Loucy (cell line): Measurements from ENCODE around the gene GHRHR.

Experiments used
- H2AFZ ChIP-seq: fragments of 200-600 bp; sonication (generic); 2 replicates; pipeline ENCODE4 v1.6.0; 2016; ENCODE audit warnings: antibody characterized with exemption, mild to moderate bottlenecking, low read length, moderate library complexity
- H3F3A ChIP-seq: fragments of 200-600 bp; 2 replicates; pipeline ENCODE4 v1.6.0; 2016; ENCODE audit warnings: antibody characterized with exemption, low read depth, mild to moderate bottlenecking
- H3K27me3 ChIP-seq: fragments of 200-600 bp; sonication (generic); 2 replicates; pipeline ENCODE4 v1.6.1; 2014; ENCODE audit warnings: low read length, mild to moderate bottlenecking; ENCODE audit not compliant: insufficient read depth, poor library complexity, severe bottlenecking
- H3K36me3 ChIP-seq: fragments of 200-600 bp; sonication (generic); 2 replicates; pipeline ENCODE4 v1.6.1; 2016; ENCODE audit warnings: low read length; ENCODE audit not compliant: insufficient read depth
- H3K4me1 ChIP-seq: fragments of 200-600 bp; sonication (generic); 2 replicates; pipeline ENCODE4 v1.5.1; 2014; ENCODE audit warnings: low read length, mild to moderate bottlenecking; ENCODE audit not compliant: insufficient read depth, poor library complexity, severe bottlenecking
- H3K4me2 ChIP-seq: fragments of 200-600 bp; sonication (generic); 2 replicates; pipeline ENCODE4 v1.6.0; 2014; ENCODE audit warnings: antibody characterized with exemption, low read length, low read depth, mild to moderate bottlenecking; ENCODE audit not compliant: poor library complexity, severe bottlenecking
- H3K4me3 ChIP-seq: fragments of 200-600 bp; sonication (generic); 2 replicates; pipeline ENCODE4 v1.5.1; 2014; ENCODE audit warnings: low read length, mild to moderate bottlenecking, mixed read lengths; ENCODE audit not compliant: poor library complexity, severe bottlenecking
- H3K79me2 ChIP-seq: fragments of 200-600 bp; sonication (generic); 2 replicates; pipeline ENCODE4 v1.6.1; 2014; ENCODE audit warnings: low read length; ENCODE audit not compliant: insufficient read depth
- H3K9ac ChIP-seq: fragments of 200-600 bp; sonication (generic); 2 replicates; pipeline ENCODE4 v1.6.0; 2014; ENCODE audit warnings: mild to moderate bottlenecking, low read depth, low read length, moderate library complexity; ENCODE audit not compliant: poor library complexity, severe bottlenecking
- H3K9me2 ChIP-seq: fragments of 200-600 bp; sonication (generic); replicated peaks from 2 replicates; pipeline ENCODE4 v1.6.1; 2016; ENCODE audit warnings: low read depth, low read length, mixed read lengths
- H3K9me3 ChIP-seq: fragments of 200-600 bp; sonication (generic); 2 replicates; pipeline ENCODE4 v1.6.1; 2014; ENCODE audit warnings: mild to moderate bottlenecking, antibody characterized with exemption, low read length, low read depth; ENCODE audit not compliant: insufficient read depth
- H4K20me1 ChIP-seq: fragments of 200-600 bp; sonication (generic); 2 replicates; pipeline ENCODE4 v1.6.0; 2014; ENCODE audit warnings: antibody characterized with exemption, low read length, mild to moderate bottlenecking; ENCODE audit not compliant: insufficient read depth, poor library complexity, severe bottlenecking
- CTCF ChIP-seq: fragments of 200-600 bp; sonication (generic); conservative IDR thresholded peaks from 2 replicates; pipeline ENCODE4 v1.5.1; 2014; ENCODE audit warnings: mild to moderate bottlenecking, antibody characterized with exemption, low read length
- EZH2phosphoT487 ChIP-seq: fragments of 200-600 bp; IDR thresholded peaks from 2 replicates; pipeline ENCODE4 v1.6.1; 2018; ENCODE audit warnings: antibody characterized with exemption, mild to moderate bottlenecking, moderate library complexity, borderline replicate concordance

The GHRHR gene

DNA sequence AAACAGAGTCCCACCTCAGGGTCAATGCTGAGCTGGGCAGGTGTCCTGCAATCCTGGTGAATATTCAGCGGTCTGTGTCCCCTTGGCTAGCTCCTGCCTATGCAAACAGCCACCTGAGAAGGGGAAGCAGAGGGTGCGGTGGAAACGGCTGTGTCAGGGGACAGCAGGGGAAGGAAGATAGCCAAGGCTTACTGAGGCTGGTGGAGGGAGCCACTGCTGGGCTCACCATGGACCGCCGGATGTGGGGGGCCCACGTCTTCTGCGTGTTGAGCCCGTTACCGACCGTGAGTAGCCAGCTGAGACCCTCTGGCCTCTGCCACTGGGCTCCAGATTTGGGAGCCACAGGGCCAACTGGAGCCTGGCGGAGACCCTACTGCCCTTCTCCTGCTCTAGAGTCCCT is at the start of gene GHRHR:
Gene GHRHR, plus strand, starts transcription at position 112 of the 400 bp plus-strand sequence. Its CDS starts 116 bp downstream, at position 228.
- Histone ChIP-seq H3K79me2 (no peaks in the 10 kb centered on the region), H3K4me1 (no peaks in the 10 kb centered on the region), H4K20me1 (no peaks in the 10 kb centered on the region), H3K4me2 (no peak within 1 kb of the TSS), H3K36me3 (no peaks in the 10 kb centered on the region), H2AFZ (no peak within 1 kb of the TSS), H3K9me2 (no peaks in the 10 kb centered on the region), H3K9ac (no peak within 1 kb of the TSS), H3F3A (no peaks in the 10 kb centered on the region), H3K9me3 (no peaks in the 10 kb centered on the region), H3K4me3 (no peak within 1 kb of the TSS), H3K27me3 (no peaks in the 10 kb centered on the region)
- no peak for TF ChIP-seq CTCF
- no peak for TF ChIP-seq EZH2phosphoT487

DNA sequence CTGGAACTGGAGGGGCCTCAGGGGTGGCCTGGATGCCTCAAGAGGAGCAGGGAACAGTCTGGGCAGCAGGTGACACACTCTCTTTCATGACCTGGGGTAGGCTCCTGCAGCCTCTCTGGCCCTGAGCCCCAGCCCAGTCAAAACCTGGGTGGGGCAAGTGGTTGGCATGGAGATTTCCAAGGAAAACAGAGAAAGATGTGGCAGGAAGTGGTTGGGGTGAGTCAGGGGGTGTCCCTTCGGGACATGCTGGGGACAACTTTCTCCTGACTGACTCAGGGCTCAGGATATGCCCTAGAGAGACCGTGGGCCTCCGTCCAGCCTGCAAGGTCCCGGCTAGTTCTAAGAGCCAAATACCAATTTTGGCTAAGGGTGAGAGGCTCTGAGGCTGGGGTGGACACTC is 49.2 kb upstream of the GHRHR start:
- Histone ChIP-seq H3K4me3 (no peak overlapping the region), H3K4me2 (no peak overlapping the region), H3K27me3 (no peaks in the 10 kb centered on the region), H3K4me1 (no peaks in the 10 kb centered on the region), H3F3A (no peaks in the 10 kb centered on the region), H3K9me2 (no peaks in the 10 kb centered on the region), H3K9ac (no peak overlapping the region), H2AFZ (no peak overlapping the region), H3K9me3 (no peaks in the 10 kb centered on the region), H3K79me2 (no peaks in the 10 kb centered on the region), H3K36me3 (no peaks in the 10 kb centered on the region), H4K20me1 (no peaks in the 10 kb centered on the region)
- TF ChIP-seq CTCF (no peak), EZH2phosphoT487 (no peak)

DNA sequence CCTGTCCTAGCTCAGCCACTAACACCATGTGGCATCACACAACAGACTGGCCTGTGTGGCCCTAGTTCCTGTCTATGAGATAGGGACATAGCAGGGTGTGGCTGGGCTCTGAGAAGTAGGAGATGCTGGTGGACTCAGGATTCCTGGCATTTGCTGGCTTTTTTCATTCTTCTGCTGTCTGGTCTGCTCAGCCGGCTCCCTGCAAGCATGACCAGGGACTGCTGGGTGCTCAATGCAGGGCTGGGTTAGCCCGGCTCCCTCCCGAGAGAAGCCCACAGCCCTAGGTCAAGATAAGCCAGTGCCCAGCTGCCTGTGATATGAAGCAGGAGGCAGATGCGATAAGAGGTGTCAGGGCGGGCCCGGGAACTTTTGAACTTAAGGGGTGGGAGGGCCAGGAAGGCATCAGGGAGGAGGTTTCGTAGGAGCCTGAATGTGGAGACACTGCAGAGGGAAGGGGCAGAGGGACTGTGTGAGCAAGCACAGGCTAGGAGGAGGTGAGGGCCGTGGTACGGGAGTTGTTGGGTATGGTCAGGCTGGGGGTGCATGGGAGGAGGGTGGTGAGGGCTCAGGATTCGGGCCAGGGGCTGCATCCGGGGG is 48.6 kb upstream of the GHRHR start:
- H3K4me3 ChIP-seq, result no peak overlapping the region
- no peak overlapping the region for H3K9ac ChIP-seq
- H3F3A ChIP-seq, result no peaks in the 10 kb centered on the region
- no peaks in the 10 kb centered on the region for H3K9me2 ChIP-seq
- H4K20me1 ChIP-seq, result no peaks in the 10 kb centered on the region
- H3K4me2 ChIP-seq, result no peak overlapping the region
- no peaks in the 10 kb centered on the region for H3K9me3 ChIP-seq
- H2AFZ ChIP-seq, result no peak overlapping the region
- TF ChIP-seq CTCF (no peak), EZH2phosphoT487 (no peak)
- H3K27me3 ChIP-seq, result no peaks in the 10 kb centered on the region
- H3K4me1 ChIP-seq, result no peaks in the 10 kb centered on the region
- H3K79me2 ChIP-seq, result no peaks in the 10 kb centered on the region
- H3K36me3 ChIP-seq, result no peaks in the 10 kb centered on the region
